H9 (cell line): Measurements from ENCODE around the gene TBL3. TPM values are rescaled to one million over a fixed set of nuclear protein-coding genes. Genes with fewer than 3 reads are reported as not detected.

Experiments
- DNase-seq: peaks from one replicate; pipeline ENCODE4 v3.0.0-alpha.2; 2017
- H2AFZ ChIP-seq: one replicate; pipeline ENCODE4 v1.6.1; 2013; ENCODE audit warnings: mild to moderate bottlenecking, low read length, control low read depth, moderate library complexity
- H2AK5ac ChIP-seq: 2 replicates; pipeline ENCODE4 v1.6.1; 2013; ENCODE audit warnings: low read length, control low read depth, mixed read lengths; ENCODE audit not compliant: insufficient read length
- H2BK120ac ChIP-seq: one replicate; pipeline ENCODE4 v1.6.1; 2013; ENCODE audit warnings: low read depth, mild to moderate bottlenecking, low read length, control low read depth, inconsistent platforms; ENCODE audit not compliant: poor library complexity, severe bottlenecking
- H2BK12ac ChIP-seq: 2 replicates; pipeline ENCODE4 v1.6.1; 2013; ENCODE audit warnings: low read length, control low read depth, mixed read lengths, low read depth; ENCODE audit not compliant: insufficient read length
- H2BK15ac ChIP-seq: 2 replicates; pipeline ENCODE4 v1.6.1; 2013; ENCODE audit warnings: low read depth, low read length, control low read depth
- H2BK20ac ChIP-seq: one replicate; pipeline ENCODE4 v1.6.1; 2013; ENCODE audit warnings: low read depth, mild to moderate bottlenecking, low read length, control low read depth, inconsistent platforms; ENCODE audit not compliant: poor library complexity, severe bottlenecking
- H2BK5ac ChIP-seq: 2 replicates; pipeline ENCODE4 v1.6.1; 2013; ENCODE audit warnings: low read length, control low read depth, mixed read lengths; ENCODE audit not compliant: insufficient read length
- H3K14ac ChIP-seq: 2 replicates; pipeline ENCODE4 v1.6.1; 2013; ENCODE audit warnings: low read length, control low read depth; ENCODE audit not compliant: insufficient read depth
- H3K18ac ChIP-seq: 2 replicates; pipeline ENCODE4 v1.6.1; 2013; ENCODE audit warnings: low read depth, mild to moderate bottlenecking, mixed read lengths, low read length, control low read depth; ENCODE audit not compliant: insufficient read length
- H3K23ac ChIP-seq: 2 replicates; pipeline ENCODE4 v1.6.1; 2013; ENCODE audit warnings: low read length, control low read depth, mixed read lengths, low read depth; ENCODE audit not compliant: insufficient read length
- H3K23me2 ChIP-seq: 2 replicates; pipeline ENCODE4 v1.6.1; 2013; ENCODE audit warnings: low read depth, mild to moderate bottlenecking, mixed read lengths, low read length, control low read depth; ENCODE audit not compliant: insufficient read length, poor library complexity, severe bottlenecking
- H3K27ac ChIP-seq: 2 replicates; pipeline ENCODE4 v1.5.1; 2013; ENCODE audit warnings: low read length, control low read depth, mixed read lengths, low read depth; ENCODE audit not compliant: insufficient read length
- H3K27me3 ChIP-seq: 2 replicates; pipeline ENCODE4 v1.6.1; 2013; ENCODE audit warnings: low read length, control low read depth, inconsistent platforms; ENCODE audit not compliant: insufficient read depth
- H3K4ac ChIP-seq: 2 replicates; pipeline ENCODE4 v1.6.1; 2013; ENCODE audit warnings: low read depth, mild to moderate bottlenecking, control low read depth, inconsistent platforms, low read length, moderate library complexity
- H3K4me1 ChIP-seq: 2 replicates; pipeline ENCODE4 v1.6.1; 2013; ENCODE audit warnings: low read length, control low read depth, inconsistent platforms; ENCODE audit not compliant: insufficient read depth
- H3K4me2 ChIP-seq: 2 replicates; pipeline ENCODE4 v1.6.1; 2013; ENCODE audit warnings: low read length, control low read depth, mixed read lengths; ENCODE audit not compliant: insufficient read length, insufficient read depth
- H3K56ac ChIP-seq: 2 replicates; pipeline ENCODE4 v1.6.1; 2013; ENCODE audit warnings: low read depth, mild to moderate bottlenecking, mixed read lengths, low read length, control low read depth; ENCODE audit not compliant: insufficient read length
- H3K79me1 ChIP-seq: 2 replicates; pipeline ENCODE4 v1.6.1; 2013; ENCODE audit warnings: low read depth, mild to moderate bottlenecking, moderate library complexity, low read length, control low read depth, inconsistent platforms; ENCODE audit not compliant: insufficient read depth, poor library complexity, severe bottlenecking
- H3K79me2 ChIP-seq: 2 replicates; pipeline ENCODE4 v1.6.1; 2013; ENCODE audit warnings: low read length, control low read depth, inconsistent platforms; ENCODE audit not compliant: insufficient read depth
- H3K9ac ChIP-seq: 2 replicates; pipeline ENCODE4 v1.6.1; 2013; ENCODE audit warnings: low read length, control low read depth, mixed read lengths; ENCODE audit not compliant: insufficient read length; ENCODE audit errors: extremely low read depth
- H3K9me3 ChIP-seq: one replicate; pipeline ENCODE4 v1.6.1; 2013; ENCODE audit warnings: low read depth, low read length, inconsistent platforms; ENCODE audit not compliant: control insufficient read depth
- H3T11ph ChIP-seq: one replicate; pipeline ENCODE4 v1.6.1; 2013; ENCODE audit warnings: mild to moderate bottlenecking, low read length, control low read depth, inconsistent platforms
- H4K20me1 ChIP-seq: one replicate; pipeline ENCODE4 v1.6.1; 2013; ENCODE audit not compliant: control insufficient read depth, insufficient read length, insufficient read depth
- H4K5ac ChIP-seq: 2 replicates; pipeline ENCODE4 v1.6.1; 2013; ENCODE audit warnings: low read depth, mild to moderate bottlenecking, mixed read lengths, low read length, control low read depth; ENCODE audit not compliant: insufficient read length
- H4K8ac ChIP-seq: replicated peaks from 2 replicates; pipeline ENCODE4 v1.6.1; 2013; ENCODE audit warnings: low read length, control low read depth, mixed read lengths, low read depth; ENCODE audit not compliant: insufficient read length
- H4K91ac ChIP-seq: 2 replicates; pipeline ENCODE4 v1.6.1; 2013; ENCODE audit warnings: low read depth, mild to moderate bottlenecking, moderate library complexity, mixed read lengths, low read length, control low read depth; ENCODE audit not compliant: insufficient read length
- H3K27ac Mint-ChIP-seq, 3 experiments: 2 replicates in 2 of 3; 3 replicates in 1 of 3; pipeline ENCODE4 v1.8.0; 2020 to 2021; ENCODE audit warnings: mixed read lengths in 3 of 3, mild to moderate bottlenecking in 1 of 3, moderate library complexity in 1 of 3
- H3K27me3 Mint-ChIP-seq: 2 replicates; pipeline ENCODE4 v1.8.0; 2021; ENCODE audit warnings: low read depth, mild to moderate bottlenecking, moderate library complexity, mixed read lengths
- H3K36me3 Mint-ChIP-seq, 3 experiments: 2 replicates in 2 of 3; 3 replicates in 1 of 3; pipeline ENCODE4 v1.8.0; 2020 to 2021; ENCODE audit warnings: low read depth in 3 of 3, mixed read lengths in 3 of 3; ENCODE audit not compliant: insufficient read depth in 1 of 3
- H3K4me1 Mint-ChIP-seq, 2 experiments: 2 replicates each; pipeline ENCODE4 v1.8.0; 2020; ENCODE audit warnings: mixed read lengths in 2 of 2
- H3K4me3 Mint-ChIP-seq, 2 experiments: 2 replicates in 1 of 2; 3 replicates in 1 of 2; pipeline ENCODE4 v1.8.0; 2020 to 2021; ENCODE audit warnings: mild to moderate bottlenecking in 2 of 2, mixed read lengths in 2 of 2, moderate library complexity in 1 of 2
- H3K9me3 Mint-ChIP-seq, 2 experiments: 2 replicates in 1 of 2; 3 replicates in 1 of 2; pipeline ENCODE4 v1.8.0; 2020; ENCODE audit warnings: mild to moderate bottlenecking in 2 of 2, mixed read lengths in 2 of 2, moderate library complexity in 1 of 2
- WGBS: extraction: QIAGEN DNeasy Blood & Tissue Kit; methylation state at CpG from one replicate; pipeline ENCODE4 v1.1.7; 2013; ENCODE audit warnings: missing lambda C conversion rate, low lambda C conversion rate, mixed read lengths; ENCODE audit not compliant: insufficient read length; ENCODE audit errors: extremely low coverage; 5-methylcytosine and 5-hydroxymethylcytosine counted together
- total RNA-seq: library from RNA; stranded (reverse); gene quantifications from 2 replicates; pipeline ENCODE4 v1.2.1, GENCODE V29; 2021
- TF ChIP-seq, protein P1 (sequence below): fragments of 200-600 bp; sonication (generic); conservative IDR thresholded peaks from 3 replicates; pipeline ENCODE4 v1.8.0; 2021; ENCODE audit warnings: antibody characterized with exemption, mild to moderate bottlenecking

TBL3 gene
- total RNA-seq, 1 experiment from 2014 or later = 54.0 TPM

DNA sequence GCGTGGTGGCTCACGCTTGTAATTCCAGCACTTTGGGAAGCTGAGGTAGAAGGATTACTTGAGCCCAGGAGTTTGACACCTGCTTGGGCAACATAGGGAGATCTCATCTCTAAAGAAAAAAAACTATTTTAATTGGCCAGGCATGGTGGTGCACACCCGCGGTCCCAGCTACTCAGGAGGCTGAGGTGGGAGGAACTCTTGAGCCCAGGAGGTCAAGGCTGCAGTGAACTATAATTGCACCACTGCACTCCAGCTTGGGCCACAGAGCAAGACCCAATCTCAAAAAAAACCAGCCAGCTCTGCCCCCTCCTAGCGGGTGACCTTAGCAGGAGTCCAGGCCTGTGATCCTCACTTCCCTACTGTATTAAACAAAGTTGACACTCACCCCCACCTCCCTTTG, 47.8 kb upstream of the TBL3 start:
- Mint-ChIP-seq H3K4me1 (peaks cover 12 to 38% of the 10 kb centered on the region in 2 experiments), H3K36me3 (peaks cover 0 to 2% (median 0%) of the 10 kb centered on the region in 3 experiments; a peak in 1 of 7 replicates), H3K27me3 (peaks cover 69% of the 10 kb centered on the region), H3K9me3 (peaks cover 2 to 4% of the 10 kb centered on the region in 2 experiments; a peak in 3 of 5 replicates), H3K4me3 (peak overlapping the region; percentile 4 to 5; a peak in 1 of 5 replicates), H3K27ac (no peak overlapping the region)
- no peak overlapping the region for H4K8ac ChIP-seq
- H3K23me2 ChIP-seq = peaks cover 1% of the 10 kb centered on the region
- no peaks in the 10 kb centered on the region; the same call in 1 of the 2 replicates for H3K4me1 ChIP-seq
- H3K79me2 ChIP-seq = no peaks in the 10 kb centered on the region
- H2AFZ ChIP-seq = no peak overlapping the region
- no peak overlapping the region for H2BK120ac ChIP-seq
- H2BK12ac ChIP-seq = no peak overlapping the region
- H3K4ac ChIP-seq = no peak overlapping the region
- TF ChIP-seq, protein P1, sequence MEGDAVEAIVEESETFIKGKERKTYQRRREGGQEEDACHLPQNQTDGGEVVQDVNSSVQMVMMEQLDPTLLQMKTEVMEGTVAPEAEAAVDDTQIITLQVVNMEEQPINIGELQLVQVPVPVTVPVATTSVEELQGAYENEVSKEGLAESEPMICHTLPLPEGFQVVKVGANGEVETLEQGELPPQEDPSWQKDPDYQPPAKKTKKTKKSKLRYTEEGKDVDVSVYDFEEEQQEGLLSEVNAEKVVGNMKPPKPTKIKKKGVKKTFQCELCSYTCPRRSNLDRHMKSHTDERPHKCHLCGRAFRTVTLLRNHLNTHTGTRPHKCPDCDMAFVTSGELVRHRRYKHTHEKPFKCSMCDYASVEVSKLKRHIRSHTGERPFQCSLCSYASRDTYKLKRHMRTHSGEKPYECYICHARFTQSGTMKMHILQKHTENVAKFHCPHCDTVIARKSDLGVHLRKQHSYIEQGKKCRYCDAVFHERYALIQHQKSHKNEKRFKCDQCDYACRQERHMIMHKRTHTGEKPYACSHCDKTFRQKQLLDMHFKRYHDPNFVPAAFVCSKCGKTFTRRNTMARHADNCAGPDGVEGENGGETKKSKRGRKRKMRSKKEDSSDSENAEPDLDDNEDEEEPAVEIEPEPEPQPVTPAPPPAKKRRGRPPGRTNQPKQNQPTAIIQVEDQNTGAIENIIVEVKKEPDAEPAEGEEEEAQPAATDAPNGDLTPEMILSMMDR = no peak
- H3K9ac ChIP-seq = no peak overlapping the region
- H3K23ac ChIP-seq = no peak overlapping the region
- no peaks in the 10 kb centered on the region for H4K20me1 ChIP-seq
- H3T11ph ChIP-seq = no peak overlapping the region
- no peak overlapping the region for H4K5ac ChIP-seq
- no peak overlapping the region for H4K91ac ChIP-seq
- no peak overlapping the region for H3K18ac ChIP-seq
- H3K14ac ChIP-seq = no peak overlapping the region
- no peak overlapping the region for H2BK15ac ChIP-seq
- peaks cover 17% of the 10 kb centered on the region; the same call in 1 of the 2 replicates for H3K27me3 ChIP-seq
- H3K79me1 ChIP-seq = no peaks in the 10 kb centered on the region
- no CpG with 5 or more reads among the region's 5 CpGs for WGBS
- DNase-seq = no peak
- H2BK20ac ChIP-seq = no peak overlapping the region
- peak overlapping the region; percentile 15 for H3K4me2 ChIP-seq
- no peak overlapping the region for H2BK5ac ChIP-seq
- H3K27ac ChIP-seq = no peak overlapping the region
- no peaks in the 10 kb centered on the region for H3K9me3 ChIP-seq
- no peak overlapping the region for H2AK5ac ChIP-seq
- no peak overlapping the region for H3K56ac ChIP-seq
